Hepatic stellate cell (primary cell): ENCODE data around the gene UBE2N.
"Not testable (repeated sequence)": the region's sequence is repeated elsewhere in the genome, so short reads cannot be mapped to it uniquely, and the experiment has no call there.

Experiments
- DNase-seq: peaks from one replicate; pipeline ENCODE4 v3.0.0; 2011; ENCODE audit warnings: low spot score

UBE2N gene

GRCh38 chr12:93443576-93443975 is 1.8 kb upstream of the UBE2N start:
- no peak for DNase-seq

- no peak for DNase-seq
Measured at GRCh38 chr12:93442411-93443340, 929 bp upstream of the UBE2N start.

GRCh38 chr12:93441081-93441616 is 598 bp downstream of the UBE2N start:
- peak; percentile 34 for DNase-seq

GRCh38 chr12:93440043-93440835 is 1.5 kb downstream of the UBE2N start:
- DNase-seq: no peak

GRCh38 chr12:93438266-93439050 is 3.3 kb downstream of the UBE2N start:
- DNase-seq: no peak

GRCh38 chr12:93434256-93434865 is 7.4 kb downstream of the UBE2N start:
- no peak for DNase-seq

GRCh38 chr12:93432031-93432430 is 9.7 kb downstream of the UBE2N start:
- not testable (repeated sequence) for DNase-seq

GRCh38 chr12:93430280-93430679 is 11.5 kb downstream of the UBE2N start:
- no peak for DNase-seq

- DNase-seq: no peak
Measured at GRCh38 chr12:93429852-93430251, 11.9 kb downstream of the UBE2N start.

GRCh38 chr12:93429448-93429847 is 12.3 kb downstream of the UBE2N start:
- no peak for DNase-seq

GRCh38 chr12:93427779-93428564 is 13.8 kb downstream of the UBE2N start:
- no peak for DNase-seq

GRCh38 chr12:93426412-93426805 is 15.3 kb downstream of the UBE2N start:
- no peak for DNase-seq

GRCh38 chr12:93425736-93426411 is 15.9 kb downstream of the UBE2N start:
- DNase-seq: no peak

GRCh38 chr12:93422050-93422449 is 19.7 kb downstream of the UBE2N start:
- DNase-seq: no peak

GRCh38 chr12:93419388-93420034 is 22.2 kb downstream of the UBE2N start:
- no peak for DNase-seq

- no peak for DNase-seq
Measured at GRCh38 chr12:93417967-93418480, 23.7 kb downstream of the UBE2N start.

GRCh38 chr12:93415723-93416464 is 25.9 kb downstream of the UBE2N start:
- DNase-seq: no peak

- DNase-seq: no peak
Measured at GRCh38 chr12:93413064-93413463, 28.7 kb downstream of the UBE2N start.

GRCh38 chr12:93412396-93412795 is 29.4 kb downstream of the UBE2N start:
- DNase-seq: not testable (repeated sequence)
